Measurements from ENCODE around the gene RTP4. TPM values are rescaled to one million over a fixed set of nuclear protein-coding genes. Genes with fewer than 3 reads are reported as not detected.

RTP4 gene
- total RNA-seq, 4 donors from 2014 or later, result 0.21 to 1.3 (median 0.84) TPM; not detected in 1

GRCh38 chr3:187323091-187323490 is 45.1 kb upstream of the RTP4 start:
- intact Hi-C loops (cut with DNase I; ENCODE audit: low total_unique reads), result loop anchor here (5.0 kb wide), 1 partner anchor 354 kb away; no protein-coding TSS in a partner anchor
- no peak overlapping the region for H3K4me3 ChIP-seq (ENCODE audit: low read depth, poor library complexity, severe bottlenecking)
- 54 to 76% methylated on average over 3 of the region's 3 CpGs for WGBS, 2 donors
- TF ChIP-seq CTCF (IDR thresholded peaks at IDR 0.05), result no peak
- TF ChIP-seq POLR2A (IDR thresholded peaks at IDR 0.05), result no peak
- no peak for DNase-seq (ENCODE audit: low spot score in 2 of 2)

DNA sequence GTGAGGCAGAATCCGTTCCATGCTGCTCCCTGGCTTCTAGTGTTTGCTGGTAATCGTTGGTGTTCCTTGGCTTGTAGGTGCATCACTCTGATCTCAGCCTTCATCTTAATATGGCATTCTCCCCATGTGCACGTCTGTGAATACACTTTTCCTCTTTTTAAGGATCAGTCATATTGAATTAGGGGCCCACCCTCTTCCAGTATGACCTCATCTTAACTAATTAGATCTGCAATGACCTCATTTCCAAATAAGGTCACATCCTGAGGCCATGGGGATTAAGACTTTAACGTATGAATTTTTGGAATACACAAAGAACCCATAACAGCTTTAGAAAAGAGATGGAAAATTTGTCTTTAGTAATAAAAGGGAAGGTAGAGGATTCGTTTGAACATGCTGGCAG is 42.6 kb upstream of the RTP4 start:
- intact Hi-C loops (cut with DNase I; ENCODE audit: low total_unique reads), result no loop called here
- DNase-seq (ENCODE audit: low spot score in 2 of 2), result no peak
- no peak overlapping the region for H3K4me3 ChIP-seq (ENCODE audit: low read depth, poor library complexity, severe bottlenecking)
- TF ChIP-seq POLR2A (IDR thresholded peaks at IDR 0.05) (no peak), CTCF (IDR thresholded peaks at IDR 0.05) (no peak)
- 52 to 58% methylated on average over 5 of the region's 5 CpGs for WGBS, 2 donors

GRCh38 chr3:187327845-187328244 is 40.3 kb upstream of the RTP4 start:
- TF ChIP-seq POLR2A (IDR thresholded peaks at IDR 0.05) (no peak), CTCF (IDR thresholded peaks at IDR 0.05) (no peak)
- H3K4me3 ChIP-seq (ENCODE audit: low read depth, poor library complexity, severe bottlenecking), result no peak overlapping the region
- intact Hi-C loops (cut with DNase I; ENCODE audit: low total_unique reads), result no loop called here
- DNase-seq (ENCODE audit: low spot score in 2 of 2), result no peak
- WGBS, 2 donors, result 69 to 76% methylated on average over 2 of the region's 2 CpGs

- no peak for TF ChIP-seq POLR2A (IDR thresholded peaks at IDR 0.05)
- no peak for TF ChIP-seq CTCF (IDR thresholded peaks at IDR 0.05)
- peak in 1 of 2 donors; percentile 61 for DNase-seq (ENCODE audit: low spot score in 2 of 2)
- 89 to 91% methylated on average over 3 of the region's 3 CpGs for WGBS, 2 donors
- intact Hi-C loops (cut with DNase I; ENCODE audit: low total_unique reads), result no loop called here
- no peak overlapping the region for H3K4me3 ChIP-seq (ENCODE audit: low read depth, poor library complexity, severe bottlenecking)
These were observed 39.5 kb upstream of the RTP4 start for GRCh38 chr3:187328691-187329090.

GRCh38 chr3:187334904-187335303 is 33.3 kb upstream of the RTP4 start:
- TF ChIP-seq POLR2A (IDR thresholded peaks at IDR 0.05), result no peak
- no peak for TF ChIP-seq CTCF (IDR thresholded peaks at IDR 0.05)
- intact Hi-C loops (cut with DNase I; ENCODE audit: low total_unique reads), result no loop called here
- H3K4me3 ChIP-seq (ENCODE audit: low read depth, poor library complexity, severe bottlenecking), result no peak overlapping the region
- WGBS, 2 donors, result 90 to 93% methylated on average over 4 of the region's 4 CpGs
- no peak for DNase-seq (ENCODE audit: low spot score in 2 of 2)

DNA sequence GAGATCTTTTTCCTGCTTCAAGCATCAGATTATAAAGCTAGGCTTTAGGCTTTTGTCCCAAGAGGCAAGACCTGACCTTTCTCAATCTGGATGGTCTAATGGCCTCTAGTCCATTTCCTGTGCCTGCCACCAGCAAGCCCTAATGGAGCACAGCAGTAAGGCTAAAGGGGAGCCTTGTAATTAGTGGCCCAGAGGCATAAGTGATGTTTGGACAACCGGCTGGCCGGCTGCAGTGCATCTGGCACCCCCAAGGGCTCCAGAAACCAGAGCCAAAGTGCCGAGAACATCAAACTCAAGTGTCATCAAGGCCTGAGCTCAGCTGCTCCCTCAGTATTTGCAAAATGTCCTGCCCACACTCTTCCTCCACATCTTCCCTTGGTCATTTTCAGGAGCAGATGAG is 31.9 kb upstream of the RTP4 start:
- intact Hi-C loops (cut with DNase I; ENCODE audit: low total_unique reads), result no loop called here
- WGBS, 2 donors, result 33 to 60% methylated on average over 3 of the region's 3 CpGs
- H3K4me3 ChIP-seq (ENCODE audit: low read depth, poor library complexity, severe bottlenecking), result no peak overlapping the region
- no peak for TF ChIP-seq POLR2A (IDR thresholded peaks at IDR 0.05)
- TF ChIP-seq CTCF (IDR thresholded peaks at IDR 0.05), result no peak
- no peak for DNase-seq (ENCODE audit: low spot score in 2 of 2)

Measured in lower leg skin (tissue), 4 donors.